NK-92 (cell line): ENCODE results near the gene PET100.
A peak's percentile ranks its signal among the peaks of the same experiment; 100 is the strongest.

Experiments
- DNase-seq: peaks from one replicate; lab custom pipeline; 2025; ENCODE audit not compliant: unreplicated experiment; lab: John Stamatoyannopoulos, UW

The PET100 gene

GRCh38 chr19:7629347-7630054 lies at the start of gene PET100, which contains the start of gene XAB2:
Gene PET100 (plus strand): TSS chr19:7629793. CDS start chr19:7629834, 41 bp downstream.
Gene XAB2 (minus strand): TSS chr19:7629545. CDS start chr19:7629527, 18 bp downstream.
- peak; percentile 60 for DNase-seq

DNA sequence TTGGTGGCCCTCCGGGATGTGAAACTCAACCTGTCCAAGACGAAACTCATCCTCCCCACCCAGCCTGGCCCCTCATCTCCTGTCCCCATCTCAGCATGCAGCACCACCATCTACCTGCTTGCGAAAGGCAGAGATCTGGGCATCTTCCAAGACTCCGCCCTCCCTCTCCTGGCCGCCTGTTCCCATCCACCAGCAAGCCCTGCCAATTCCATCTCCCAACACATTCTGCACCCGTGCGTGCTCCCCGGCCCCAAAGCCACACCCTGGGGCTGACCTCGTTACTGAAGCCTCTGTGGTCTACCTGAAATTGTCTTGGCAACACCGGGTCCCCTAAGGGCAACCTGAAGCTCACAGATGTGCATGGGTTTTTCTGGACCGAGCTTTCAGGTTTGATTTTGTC lies 47.1 kb upstream of the PET100 start:
- DNase-seq: no peak

DNA sequence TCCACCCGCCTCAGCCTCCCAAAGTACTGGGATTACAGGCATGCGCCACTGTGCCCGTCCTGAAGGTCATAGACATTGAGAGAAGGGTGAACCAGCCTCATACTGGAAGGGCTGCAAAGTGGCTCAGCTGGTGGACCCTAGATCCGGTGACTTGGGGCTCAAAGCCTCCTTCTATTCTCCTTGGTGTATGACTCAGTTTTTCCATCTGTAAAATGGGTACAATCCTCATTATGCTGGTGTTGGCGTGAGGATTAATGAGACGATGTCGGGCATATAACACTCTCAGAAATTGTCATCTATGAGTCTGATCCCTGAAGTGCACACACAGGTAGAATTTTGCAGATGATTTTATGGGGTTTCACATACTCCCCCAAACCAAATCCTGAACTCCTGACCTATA lies 39.8 kb upstream of the PET100 start:
- no peak for DNase-seq

DNA sequence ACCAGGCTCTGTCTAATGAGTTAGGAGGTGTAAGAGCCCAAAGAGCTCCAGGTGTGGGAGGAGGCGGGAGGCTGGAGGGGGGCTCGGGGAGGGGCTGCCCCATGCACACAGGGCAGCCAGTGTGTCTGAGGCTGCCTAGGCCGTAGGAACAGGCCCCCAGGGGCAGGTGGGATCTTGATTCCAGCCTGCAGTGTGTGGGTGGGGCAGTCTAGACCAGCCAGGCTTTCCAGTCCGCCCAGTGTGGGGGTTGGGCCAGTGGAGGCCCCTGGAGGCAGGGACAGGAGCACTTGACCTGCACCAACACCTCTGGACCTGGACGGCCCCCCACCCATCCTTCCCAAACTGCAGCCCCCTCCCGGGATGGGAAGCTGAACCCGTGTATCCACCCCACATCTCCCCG lies 39.3 kb upstream of the PET100 start:
- no peak for DNase-seq

DNA sequence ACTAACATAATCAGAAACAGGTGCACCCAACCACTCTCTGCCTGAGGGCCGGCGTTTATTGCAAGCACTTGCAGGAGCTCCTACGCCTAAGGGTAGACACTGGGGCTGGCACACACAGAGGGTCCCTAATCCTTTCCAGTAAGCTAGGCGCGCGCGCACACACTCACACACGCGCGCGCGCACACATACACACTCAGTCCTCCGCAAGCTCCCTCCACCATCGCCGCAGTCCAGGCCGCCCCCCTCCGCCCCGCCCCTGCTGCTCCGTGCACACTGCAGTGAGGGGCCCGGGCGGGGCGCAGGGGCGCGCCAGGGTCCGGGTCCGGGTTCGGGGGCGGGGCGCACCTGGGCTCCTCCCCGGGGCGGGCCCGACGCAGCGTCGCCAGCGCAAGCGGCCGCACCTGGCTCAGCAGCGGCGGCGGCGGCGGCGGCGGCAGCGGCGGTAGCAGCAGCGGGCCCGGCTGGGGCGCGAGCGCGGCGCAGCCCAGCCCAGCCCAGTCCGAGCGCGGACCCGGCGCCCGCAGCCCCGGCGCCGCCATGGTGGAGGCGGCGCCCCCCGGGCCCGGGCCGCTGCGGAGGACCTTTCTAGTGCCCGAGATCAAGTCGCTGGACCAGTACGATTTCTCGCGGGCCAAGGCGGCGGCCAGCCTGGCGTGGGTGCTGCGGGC lies 34.0 kb upstream of the PET100 start, which contains the start of gene CAMSAP3:
Gene CAMSAP3, plus strand, starts transcription at position 398 of the 668 bp plus-strand sequence. Its CDS starts 140 bp downstream, at position 538.
- DNase-seq: no peak

DNA sequence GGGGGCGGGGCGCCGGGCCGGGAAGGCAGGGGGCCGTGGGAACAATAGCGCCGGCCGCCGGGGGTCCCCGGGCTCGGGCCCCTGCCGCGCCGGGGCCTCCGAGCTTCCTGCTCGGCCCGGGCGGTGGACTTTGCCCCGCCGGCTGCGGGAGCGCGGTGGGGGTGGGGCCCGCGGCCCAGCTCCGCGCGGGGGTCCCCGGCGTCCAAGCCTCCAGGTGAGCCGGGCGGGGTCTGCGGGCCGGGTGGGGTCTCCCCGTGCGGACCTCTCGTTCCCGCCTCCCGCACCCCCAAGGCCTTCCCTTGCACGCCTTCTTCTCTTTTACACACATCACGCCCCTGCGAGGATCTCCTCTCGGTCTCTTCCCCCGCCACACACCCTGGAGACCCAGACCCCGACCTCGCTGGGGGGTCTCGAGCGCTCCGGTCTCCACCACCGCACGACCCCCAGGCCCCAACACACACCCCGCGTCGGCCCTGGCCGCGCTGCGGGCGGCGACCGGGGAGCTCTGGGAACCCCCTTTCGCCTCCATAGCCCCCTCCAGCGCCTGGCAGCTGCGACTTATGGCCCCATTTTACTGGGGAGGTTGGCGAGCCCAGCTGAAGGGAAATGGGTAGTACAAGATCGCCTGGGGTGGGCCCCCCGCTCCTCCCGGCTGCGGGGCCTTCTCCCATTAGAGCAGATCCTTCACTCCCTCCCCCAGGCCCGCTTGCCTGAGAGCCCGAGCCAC lies 33.2 kb upstream of the PET100 start:
- DNase-seq: no peak

DNA sequence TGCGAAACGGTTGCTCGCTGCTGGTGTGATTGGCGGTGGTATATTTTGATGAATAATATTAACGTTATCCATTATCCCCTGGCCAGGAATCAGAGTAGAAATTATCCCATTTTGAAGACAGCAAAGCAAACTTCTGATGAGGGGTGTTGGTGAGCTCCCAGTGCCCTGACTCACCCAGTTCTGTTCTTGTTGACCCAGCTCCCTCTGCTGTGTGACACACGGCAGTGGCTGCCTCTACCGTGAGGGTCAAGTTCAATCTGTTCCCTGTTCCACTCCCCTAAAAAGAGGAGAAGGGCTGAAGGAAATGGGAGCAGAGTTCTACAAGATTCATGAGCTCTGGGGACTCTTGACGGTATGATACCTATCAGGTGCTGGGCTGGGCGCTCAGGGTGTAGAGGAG lies 31.9 kb upstream of the PET100 start:
- DNase-seq: no peak

- no peak for DNase-seq
These were observed 31.4 kb upstream of the PET100 start for GRCh38 chr19:7598180-7598579.

GRCh38 chr19:7600721-7601120 lies 28.9 kb upstream of the PET100 start:
- no peak for DNase-seq

- DNase-seq: no peak
These were observed 27.2 kb upstream of the PET100 start for GRCh38 chr19:7602240-7602934.

GRCh38 chr19:7602935-7603497 lies 26.6 kb upstream of the PET100 start:
- DNase-seq: no peak

- no peak for DNase-seq
These were observed 25.7 kb upstream of the PET100 start for GRCh38 chr19:7603919-7604318.

DNA sequence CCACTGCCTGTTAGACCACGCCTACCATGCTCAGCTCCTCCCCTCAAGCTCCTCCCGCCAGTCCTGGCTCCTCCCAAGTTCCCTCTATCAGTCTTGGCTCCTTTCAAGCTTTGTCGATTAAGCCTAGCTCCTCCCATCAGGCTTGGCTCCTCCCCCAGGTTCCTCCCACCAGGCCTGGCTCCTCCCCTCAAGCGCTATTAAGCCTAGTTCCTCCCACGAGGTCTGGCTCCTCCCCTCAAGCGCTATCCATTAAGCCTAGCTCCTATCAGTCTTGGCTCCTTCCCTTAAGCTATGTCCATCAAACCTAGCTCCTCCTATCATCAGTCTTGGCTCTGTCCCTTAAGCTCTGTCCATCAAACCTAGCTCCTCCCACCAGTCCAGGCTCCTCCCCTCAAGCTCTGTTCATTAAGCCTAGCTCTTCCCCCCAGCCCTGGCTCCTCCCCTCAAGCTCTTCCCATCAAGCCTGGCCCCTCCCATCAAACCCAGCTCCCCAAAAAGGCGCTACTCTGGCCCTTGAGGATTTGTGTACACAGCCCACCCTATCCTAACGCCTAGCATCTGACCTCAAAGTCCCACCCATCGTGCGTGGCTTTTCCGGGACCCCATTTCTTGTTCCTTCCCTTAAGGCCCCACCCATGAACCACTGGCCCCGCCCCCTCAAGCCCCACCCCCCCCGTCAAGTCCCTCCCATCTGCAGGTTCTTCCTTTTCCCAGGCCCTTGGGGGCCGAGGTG lies 23.9 kb upstream of the PET100 start:
- DNase-seq: no peak

DNA sequence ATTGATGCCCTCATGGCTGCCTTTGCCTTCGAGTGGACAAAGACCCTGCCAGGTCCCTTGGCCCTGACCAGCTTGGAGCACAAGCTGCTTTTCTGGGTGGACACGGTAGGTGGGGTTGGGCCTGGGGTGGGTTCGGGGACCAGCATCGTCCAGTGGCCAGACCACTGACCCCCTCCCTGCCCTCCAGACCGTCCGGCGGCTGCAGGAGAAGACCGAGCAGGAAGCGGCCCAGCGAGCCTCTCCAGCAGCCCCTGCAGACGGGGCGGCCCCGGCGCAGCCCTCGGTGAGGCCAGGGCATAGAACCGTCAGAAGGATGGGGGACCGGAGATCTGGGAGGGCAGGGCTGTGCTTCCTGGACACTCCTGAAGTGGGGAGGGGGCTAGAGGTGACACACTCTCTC lies 23.3 kb upstream of the PET100 start:
- no peak for DNase-seq

GRCh38 chr19:7607212-7607873 lies 22.2 kb upstream of the PET100 start:
- no peak for DNase-seq

DNA sequence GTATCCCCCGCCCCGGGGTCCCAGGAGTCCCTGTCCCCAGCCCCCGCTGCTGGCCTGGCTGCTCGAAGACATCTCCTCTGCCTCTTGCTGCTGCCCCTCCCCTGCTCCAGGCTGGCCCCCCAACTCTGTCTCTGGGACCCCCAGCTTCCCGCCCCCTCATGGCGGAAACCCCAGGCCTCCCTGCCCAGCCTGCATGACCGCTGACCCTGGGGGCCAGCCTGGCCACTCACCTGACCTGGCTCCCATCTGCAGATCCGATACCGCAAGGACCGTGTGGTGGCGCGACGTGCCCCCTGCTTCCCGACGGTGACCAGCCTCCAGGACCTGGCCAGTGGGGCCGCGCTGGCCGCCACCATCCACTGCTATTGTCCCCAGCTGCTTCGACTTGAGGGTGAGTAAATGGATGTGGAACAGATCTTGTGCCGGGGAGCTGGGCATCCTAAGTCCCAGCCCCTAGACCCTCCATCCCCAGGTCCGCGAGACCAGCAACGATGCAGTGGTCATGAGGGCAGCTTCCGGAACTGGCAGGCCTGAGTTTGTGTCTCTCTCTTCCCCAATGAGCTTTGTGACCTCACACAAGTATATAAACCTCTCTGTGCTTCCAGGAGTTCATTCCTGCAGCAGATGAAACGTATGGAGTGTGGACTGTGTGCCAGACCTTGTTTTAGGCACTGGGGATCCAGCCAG lies 21.6 kb upstream of the PET100 start:
- DNase-seq: no peak

DNA sequence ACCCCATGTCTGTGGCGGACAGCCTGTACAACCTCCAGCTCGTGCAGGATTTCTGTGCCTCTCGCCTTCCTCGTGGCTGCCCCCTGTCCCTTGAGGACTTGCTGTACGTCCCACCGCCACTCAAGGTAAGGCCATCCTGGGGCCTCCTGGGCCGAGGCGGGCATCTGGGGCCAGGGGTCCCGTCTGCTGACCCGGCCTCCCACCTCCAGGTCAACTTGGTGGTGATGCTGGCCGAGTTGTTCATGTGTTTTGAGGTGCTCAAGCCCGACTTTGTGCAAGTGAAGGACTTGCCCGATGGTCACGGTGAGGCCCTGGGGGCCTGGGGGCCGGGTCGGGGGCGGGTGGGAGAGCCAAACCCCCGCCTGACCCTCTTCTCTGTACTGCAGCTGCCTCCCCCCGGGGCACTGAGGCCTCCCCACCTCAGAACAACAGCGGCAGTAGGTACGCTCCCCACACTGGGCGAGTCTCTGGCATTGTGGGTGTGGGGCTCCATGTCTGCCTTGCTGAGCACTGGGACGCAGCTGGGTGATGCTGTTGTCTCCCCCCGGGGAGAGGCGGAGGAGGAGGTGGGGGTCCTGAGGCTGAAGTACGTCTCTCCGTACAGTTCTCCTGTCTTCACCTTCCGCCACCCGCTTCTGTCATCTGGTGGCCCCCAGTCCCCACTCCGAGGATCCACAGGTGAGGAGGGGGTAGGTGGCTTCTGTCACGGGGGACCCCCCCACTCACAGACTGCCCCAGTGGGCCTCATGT lies 18.9 kb upstream of the PET100 start:
- no peak for DNase-seq

DNA sequence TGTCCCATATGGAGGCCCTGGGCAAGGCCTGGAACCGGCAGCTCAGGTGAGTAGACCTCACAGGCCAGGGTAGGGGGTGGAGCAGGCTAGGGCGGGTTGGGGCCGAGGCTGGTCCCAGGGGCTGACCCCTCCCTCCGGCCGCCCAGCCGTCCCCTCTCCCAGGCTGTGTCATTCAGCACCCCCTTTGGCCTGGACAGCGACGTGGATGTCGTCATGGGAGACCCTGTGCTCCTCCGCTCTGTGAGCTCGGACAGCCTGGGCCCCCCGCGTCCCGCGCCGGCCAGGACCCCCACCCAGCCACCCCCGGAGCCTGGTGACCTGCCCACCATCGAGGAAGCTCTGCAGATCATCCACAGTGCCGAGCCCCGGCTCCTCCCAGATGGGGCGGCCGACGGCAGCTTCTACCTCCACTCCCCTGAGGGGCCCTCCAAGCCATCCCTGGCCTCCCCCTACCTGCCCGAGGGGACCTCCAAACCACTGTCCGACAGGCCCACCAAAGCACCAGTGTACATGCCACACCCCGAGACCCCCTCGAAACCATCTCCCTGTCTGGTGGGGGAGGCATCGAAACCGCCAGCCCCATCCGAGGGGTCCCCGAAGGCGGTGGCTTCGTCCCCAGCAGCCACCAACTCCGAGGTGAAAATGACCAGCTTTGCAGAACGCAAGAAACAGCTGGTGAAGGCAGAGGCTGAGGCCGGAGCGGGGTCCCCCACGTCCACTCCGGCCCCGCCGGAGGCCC lies 17.9 kb upstream of the PET100 start:
- DNase-seq: no peak
